ENCODE data around the gene ABCC11.
A peak's percentile ranks its signal among the peaks of the same experiment; 100 is the strongest.

Gene ABCC11

DNA sequence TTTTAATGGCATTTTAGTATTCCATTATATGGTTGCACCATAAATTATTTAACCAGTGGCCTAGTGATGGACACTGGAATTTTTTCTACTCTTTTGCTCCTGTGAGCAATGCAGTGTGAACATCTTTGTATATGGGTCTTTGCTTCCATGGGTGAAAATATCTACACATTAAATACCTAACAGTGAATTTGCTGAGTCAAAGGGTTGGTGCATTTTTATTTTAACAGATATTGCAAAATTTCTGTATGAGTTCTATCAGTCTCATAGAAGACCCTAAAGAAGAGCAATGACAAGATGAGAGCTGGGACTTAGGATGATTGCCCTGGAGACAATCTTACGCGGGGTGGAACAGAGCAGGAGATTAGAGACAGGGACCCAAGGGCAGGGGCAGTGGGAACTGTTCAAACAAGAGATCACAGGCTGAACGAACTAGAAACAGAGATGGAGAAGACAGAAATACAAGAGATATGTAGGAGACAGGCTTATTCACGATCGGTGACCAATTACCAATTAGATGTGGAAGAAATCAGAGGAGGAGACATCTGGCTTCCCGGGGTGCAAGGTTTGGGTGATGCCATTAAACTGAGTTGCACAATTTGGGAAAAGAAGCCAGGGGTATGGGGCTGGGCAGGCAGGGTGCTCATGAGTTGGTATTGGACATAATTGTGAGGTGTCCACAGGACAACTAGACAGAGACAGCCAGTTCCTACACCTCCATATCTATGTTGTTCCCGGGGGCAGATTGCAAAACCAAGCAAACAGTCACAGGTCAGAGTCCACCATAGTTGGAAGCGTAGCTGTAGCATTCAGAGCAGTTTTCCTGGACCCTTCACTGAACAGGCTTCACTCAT lies 43.1 kb downstream of the ABCC11 start:
- TF ChIP-seq CTCF (IDR thresholded peaks at IDR 0.05) (no peak), ZFX (IDR thresholded peaks at IDR 0.05; ENCODE audit: borderline replicate concordance) (no peak)
- H3K27ac ChIP-seq = 0 out of 2 replicates have a peak overlapping the region, but pooled peaks have one; percentile 4

DNA sequence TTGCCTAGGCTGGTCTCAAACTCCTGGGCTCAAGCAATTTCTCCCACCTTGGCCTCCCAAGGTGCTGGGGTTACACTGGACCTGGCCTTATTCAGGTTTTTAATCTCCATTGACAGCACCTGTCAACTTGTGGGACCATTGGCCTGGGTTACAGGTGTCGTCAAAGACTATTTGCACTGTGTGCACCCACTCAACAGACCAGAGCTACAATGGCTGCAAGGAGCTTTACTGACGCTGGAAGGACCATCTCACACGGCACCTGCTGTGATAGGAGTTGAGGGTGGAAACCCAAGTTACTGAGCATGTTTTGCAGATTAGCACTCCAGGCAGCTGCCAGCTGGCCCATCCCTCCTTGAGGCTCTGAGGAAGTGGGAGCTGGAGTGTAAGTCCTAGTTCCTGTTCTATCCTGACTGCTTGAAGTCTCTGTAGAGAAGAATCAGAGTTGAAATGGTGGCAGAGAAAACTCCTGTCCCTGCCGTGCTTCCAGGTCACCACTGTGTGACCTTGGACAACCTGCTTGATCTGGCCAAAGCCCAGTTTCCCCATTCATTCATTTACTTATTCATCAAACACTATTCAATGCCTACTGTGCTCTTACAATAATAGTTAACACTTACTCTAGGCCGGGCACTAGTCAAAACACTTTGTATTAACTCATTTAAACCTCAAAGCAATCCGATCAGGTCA lies 45.7 kb downstream of the ABCC11 start:
- H3K27ac ChIP-seq = no peak overlapping the region
- TF ChIP-seq CTCF (IDR thresholded peaks at IDR 0.05) (no peak), ZFX (IDR thresholded peaks at IDR 0.05; ENCODE audit: borderline replicate concordance) (no peak)

DNA sequence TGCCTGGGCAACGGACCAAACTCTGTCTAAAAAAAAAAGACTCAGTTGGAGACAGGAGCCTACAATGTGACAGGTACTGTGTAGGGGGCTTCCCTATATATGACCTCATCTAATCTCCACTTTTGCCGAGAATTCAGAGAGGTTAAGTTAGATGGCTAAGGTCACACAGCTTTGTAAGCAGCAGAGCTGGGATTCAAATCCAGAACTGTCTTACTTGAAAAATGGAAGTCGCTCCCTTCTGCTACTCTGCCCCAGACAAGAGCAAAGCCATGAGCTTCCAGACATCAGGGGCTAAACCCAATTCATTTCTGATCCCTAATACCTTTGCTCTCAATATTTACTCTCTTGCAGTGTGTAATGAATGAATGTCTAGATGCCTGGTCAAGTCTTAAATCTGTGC lies 50.0 kb downstream of the ABCC11 start:
- TF ChIP-seq ZFX (IDR thresholded peaks at IDR 0.05; ENCODE audit: borderline replicate concordance) = no peak
- no peak for TF ChIP-seq CTCF (IDR thresholded peaks at IDR 0.05)
- no peak overlapping the region for H3K27ac ChIP-seq

DNA sequence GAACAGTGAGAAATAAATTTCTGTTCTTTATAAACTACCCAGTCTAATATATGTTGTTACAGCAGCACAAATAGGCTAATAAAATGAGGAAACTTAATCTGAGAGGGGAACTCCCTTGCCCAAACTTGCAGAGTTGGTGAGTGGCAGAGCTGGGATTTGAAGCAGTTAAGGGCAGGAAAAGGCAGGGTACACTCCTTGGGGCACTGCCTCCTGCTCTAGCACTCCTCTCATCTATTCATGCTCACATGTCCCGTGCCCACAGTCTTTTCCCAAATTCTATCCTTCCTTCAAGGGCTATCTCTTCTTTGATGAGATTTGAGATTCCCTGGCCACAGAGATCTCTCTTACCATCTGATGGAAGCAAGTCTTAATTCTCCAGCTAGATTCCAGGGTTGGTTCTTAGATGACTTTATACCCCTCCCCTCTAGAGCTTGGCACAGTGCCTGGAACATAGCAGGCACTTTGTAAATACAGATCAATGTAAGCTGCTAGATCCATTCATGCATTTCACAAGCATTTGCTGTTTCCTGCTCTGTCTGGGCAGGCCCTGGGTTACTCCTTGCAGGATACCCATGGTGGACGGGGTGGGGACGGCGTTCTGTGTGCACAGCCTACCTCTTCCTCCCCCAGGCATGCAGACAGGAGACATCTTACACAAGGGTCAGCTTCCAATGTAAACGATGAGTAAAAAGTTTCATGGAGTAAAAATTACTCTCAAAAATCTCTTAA lies 52.3 kb downstream of the ABCC11 start:
- no peak for TF ChIP-seq ZFX (IDR thresholded peaks at IDR 0.05; ENCODE audit: borderline replicate concordance)
- no peak overlapping the region for H3K27ac ChIP-seq

DNA sequence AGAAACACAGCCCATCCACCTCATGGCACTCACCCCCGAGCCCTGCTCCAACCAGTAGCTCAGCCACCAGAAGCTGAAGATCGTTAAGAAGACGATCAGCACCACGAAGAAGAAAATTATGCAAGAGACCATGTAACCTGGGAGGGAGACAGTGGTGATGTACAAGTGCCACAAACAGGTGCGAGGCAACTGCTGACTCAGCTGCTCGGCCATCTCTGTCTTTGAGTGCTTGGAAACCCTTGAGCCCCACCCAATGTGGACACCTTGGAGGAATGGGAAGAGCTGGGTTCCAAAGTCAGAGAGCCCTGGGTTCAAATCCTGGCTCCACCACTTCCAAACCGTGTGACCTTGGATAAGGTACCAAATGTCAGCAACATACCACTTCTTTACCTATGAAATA lies 53.5 kb downstream of the ABCC11 start:
- TF ChIP-seq CTCF (IDR thresholded peaks at IDR 0.05) = no peak
- no peak for TF ChIP-seq ZFX (IDR thresholded peaks at IDR 0.05; ENCODE audit: borderline replicate concordance)
- H3K27ac ChIP-seq = no peak overlapping the region

GRCh38 chr16:48188449-48189102 lies 58.8 kb downstream of the ABCC11 start:
- TF ChIP-seq ZFX (IDR thresholded peaks at IDR 0.05; ENCODE audit: borderline replicate concordance) (no peak), CTCF (IDR thresholded peaks at IDR 0.05) (no peak)
- H3K27ac ChIP-seq = no peak overlapping the region

DNA sequence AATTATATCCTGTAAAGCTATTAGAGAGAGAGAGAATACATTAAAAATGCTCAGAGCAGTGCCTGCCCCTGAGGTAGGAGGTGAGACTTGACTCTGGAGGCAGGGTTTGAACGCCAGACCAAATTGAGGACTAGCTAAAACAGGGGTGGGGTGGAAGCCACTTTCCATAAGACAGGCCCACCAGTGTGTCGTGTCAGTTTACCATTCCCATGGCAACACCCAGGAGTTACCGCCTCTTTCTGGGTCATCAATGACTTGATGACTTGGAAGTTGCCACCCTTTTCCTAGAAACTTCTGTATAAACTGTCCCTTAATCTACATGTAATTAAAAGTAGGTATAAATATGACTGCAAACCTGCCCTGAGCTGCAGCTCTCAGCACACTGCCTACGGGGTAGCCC lies 59.6 kb downstream of the ABCC11 start:
- TF ChIP-seq ZFX (IDR thresholded peaks at IDR 0.05; ENCODE audit: borderline replicate concordance) (no peak), CTCF (IDR thresholded peaks at IDR 0.05) (no peak)
- H3K27ac ChIP-seq = no peak overlapping the region

All from 22Rv1 (cell line).